NCI-H1105 (cell line): ENCODE results near the gene PDZD4.

ENCODE experiments used
- DNase-seq: peaks from one replicate; lab custom pipeline; 2025; lab: John Stamatoyannopoulos, UW

PDZD4 gene

DNA sequence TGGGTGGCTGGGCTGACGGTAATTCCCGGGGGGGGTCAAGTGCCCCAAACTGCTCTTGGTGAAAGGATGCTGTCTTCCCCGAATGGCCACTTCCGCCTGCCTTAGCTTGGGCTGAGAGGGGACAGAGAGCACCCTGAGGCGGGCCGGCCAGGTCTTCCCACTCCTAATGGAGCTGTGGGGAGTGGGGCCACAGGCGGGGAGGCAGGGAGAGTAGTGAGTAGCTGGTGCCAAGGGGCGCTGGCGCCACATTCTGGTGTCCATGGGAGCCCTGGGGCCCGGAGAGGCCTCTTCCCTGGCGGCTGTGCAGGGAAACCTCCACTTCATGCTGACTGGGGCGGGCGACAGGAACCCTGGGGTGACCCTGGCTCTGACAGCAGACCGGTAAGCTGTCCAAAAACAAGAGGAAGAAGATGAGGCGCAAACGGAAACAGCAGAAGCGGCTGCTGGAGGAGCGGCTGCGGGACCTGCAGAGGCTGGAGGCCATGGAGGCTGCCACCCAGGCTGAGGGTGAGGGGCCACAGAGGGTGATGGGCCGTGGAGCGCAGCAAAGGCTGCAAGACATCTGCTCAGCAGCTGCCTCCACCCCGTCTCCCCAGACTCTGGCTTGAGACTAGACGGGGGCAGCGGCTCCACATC lies 46.8 kb downstream of the PDZD4 start:
- DNase-seq, result no peak

DNA sequence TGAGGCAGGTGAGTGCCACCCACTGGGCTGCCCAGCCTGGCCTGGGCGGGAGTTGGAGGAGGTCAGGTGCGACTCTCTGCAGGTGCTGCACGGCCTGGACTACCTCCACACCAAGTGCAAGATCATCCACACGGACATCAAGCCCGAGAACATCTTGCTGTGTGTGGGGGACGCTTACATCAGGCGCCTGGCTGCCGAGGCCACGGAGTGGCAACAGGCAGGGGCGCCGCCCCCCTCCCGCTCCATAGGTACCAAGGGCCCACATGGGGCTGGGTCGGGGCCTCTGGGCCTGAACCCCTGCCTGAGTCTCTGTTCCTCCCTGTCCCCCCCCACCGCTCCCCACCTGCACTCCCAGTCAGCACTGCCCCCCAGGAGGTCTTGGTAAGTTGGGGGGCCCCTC lies 47.5 kb downstream of the PDZD4 start:
- no peak for DNase-seq

DNA sequence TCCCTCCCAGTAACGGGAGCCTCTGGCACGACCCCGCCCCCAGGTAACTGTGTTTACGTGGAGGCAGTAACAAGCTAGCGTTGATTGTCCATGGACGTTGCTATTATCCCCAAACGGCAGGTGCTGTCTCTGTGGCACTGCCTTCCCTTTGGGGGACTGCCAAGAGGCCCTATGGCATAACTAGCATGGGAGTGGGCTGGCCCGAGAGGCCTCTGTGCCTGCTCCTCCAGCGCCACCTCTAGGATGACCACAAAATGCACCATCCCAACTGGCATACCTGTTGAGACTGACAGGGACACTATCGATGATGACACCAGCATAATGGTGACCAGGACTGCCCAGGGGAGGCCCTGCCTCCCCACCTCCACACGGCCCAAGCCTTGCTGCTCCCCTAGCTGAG lies 48.0 kb downstream of the PDZD4 start:
- DNase-seq, result peak; percentile 98

DNA sequence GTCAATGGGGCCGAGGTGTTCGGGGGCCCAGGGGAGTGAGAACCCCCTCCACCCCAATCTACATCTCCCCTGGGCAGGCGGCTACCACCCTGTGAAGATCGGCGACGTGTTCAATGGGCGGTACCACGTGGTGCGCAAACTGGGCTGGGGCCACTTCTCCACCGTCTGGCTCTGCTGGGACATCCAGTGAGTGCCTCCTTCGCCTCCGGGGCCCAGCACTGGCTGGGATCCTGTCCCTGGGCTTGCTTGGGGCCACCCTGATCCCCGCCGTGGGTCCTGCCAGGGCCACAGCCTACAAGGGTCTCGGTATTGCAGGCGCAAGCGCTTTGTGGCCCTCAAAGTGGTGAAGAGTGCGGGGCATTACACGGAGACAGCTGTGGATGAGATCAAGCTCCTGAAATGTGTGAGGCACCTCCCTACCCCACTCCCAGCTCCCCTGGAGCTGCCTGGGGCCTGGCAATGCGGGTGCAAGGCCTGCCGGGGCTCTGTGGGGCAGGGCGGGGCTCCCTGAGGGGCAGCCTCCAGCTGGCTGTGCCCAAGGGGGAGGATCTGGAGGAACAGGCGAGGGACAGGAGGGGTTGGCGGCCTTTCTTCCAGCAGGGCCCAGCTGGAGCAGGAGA lies 48.8 kb downstream of the PDZD4 start:
- no peak for DNase-seq

DNA sequence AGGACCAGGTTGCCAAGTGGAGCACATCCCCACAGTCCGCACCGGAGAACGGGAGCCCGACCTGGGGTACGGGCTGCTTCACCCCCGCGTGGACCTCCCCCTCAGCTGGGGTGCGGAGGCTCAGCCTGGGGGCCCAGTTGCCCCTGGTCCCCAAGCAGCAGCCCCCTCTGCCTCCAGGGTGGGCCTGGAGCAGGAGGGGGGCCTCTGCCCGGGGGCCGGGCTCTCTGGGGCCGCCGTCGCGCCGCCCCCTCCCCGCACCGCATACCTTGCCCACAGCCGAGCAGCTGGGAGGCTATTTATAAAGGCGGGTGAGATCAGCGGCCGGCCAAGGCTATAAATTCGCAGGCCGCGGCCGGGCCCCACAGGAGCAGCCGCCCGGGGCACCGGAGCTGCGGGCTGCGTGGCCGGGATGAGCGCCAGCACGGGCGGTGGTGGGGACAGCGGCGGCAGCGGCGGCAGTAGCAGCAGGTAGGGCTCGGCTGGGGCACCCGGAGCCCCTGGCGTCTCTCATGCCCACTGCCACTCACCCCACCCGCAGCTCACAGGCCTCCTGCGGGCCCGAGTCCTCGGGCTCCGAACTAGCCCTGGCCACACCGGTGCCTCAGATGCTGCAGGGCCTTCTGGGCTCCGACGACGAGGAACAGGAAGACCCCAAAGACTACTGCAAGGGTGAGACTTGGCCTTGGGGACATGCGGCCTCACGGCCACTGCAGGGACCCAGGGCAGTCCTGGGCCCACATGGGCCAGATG lies 49.5 kb downstream of the PDZD4 start, which contains the start of gene SRPK3:
TSS of gene SRPK3 (plus strand) at position 364 of the 750 bp plus-strand sequence. CDS start at position 410, 46 bp downstream.
- DNase-seq, result no peak

DNA sequence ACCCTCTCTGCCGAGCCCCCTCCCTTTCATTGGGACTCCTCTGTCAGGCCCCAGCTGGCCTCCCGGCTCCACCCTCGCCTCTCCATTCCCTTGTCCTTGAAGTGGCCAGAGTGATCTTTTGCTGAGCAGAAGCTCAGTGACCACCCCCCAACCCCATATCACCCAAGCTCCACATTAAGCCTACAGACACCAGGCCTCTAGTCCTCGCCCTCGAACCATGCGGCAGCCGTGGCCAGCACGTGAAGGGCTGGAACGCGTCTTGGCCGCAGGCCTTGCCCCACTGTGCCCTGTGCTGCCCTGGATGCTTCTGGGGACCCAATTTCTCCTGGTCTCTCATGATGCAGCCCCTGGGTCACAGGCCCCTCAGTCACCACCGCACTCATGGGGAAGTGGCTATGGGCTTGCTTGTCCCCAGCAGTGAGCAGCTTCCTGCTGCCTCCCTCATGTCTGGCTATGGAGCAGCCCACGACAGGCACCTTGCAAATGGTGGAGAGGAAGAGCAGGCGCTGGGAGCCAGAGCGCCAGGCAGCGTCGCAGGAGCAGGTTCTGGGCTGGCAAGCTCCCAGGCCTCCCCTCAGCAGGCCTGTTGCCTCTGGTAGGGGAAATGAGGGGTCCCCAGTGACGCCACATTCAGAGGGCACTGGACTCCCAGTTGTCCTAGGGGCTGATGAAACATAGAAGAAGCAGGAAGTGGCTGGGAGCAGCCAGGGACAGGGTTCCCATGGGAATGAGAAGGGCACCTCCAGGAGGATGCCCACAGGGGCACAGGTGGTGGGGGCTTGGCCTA lies 50.3 kb downstream of the PDZD4 start:
- DNase-seq, result no peak

DNA sequence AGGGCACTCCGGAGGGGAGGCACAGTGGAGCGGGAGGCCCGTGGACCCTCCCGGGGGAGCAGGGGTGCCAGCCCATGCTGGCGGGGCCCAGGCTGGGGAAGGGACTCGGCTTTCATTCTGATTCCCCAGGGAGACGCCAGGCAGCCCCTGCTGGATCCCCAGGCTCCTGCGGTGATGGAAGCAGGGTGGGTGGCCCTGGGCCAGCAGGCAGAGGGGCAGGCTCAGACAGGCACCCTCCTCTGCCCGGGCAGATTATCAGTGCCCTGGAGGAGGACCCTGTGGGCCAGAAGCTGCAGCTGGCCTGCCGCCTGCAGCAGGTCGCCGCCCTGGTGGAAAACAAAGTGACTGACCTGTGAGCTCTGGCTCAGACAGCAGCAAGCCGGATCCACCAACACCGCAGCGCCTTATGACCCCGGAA lies 51.7 kb downstream of the PDZD4 start:
- DNase-seq, result no peak

DNA sequence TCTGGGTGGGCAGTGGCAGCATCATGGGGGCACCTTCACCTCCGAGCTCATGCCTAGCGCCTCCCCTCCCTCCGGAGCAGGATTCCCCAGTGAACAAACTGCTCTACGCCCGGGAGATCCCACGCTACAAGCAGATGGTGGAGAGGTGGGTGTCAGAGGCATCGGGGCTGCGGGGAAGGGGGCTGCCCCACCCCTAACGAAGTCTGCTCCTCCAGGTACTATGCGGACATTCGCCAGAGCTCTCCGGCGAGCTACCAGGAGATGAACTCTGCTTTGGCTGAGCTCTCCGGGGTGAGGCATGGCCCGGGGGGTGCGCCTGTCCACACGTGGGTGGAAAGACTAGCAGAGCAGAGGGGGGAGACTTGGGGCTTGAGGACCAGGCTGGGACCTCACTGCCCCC lies 52.2 kb downstream of the PDZD4 start:
- no peak for DNase-seq

DNA sequence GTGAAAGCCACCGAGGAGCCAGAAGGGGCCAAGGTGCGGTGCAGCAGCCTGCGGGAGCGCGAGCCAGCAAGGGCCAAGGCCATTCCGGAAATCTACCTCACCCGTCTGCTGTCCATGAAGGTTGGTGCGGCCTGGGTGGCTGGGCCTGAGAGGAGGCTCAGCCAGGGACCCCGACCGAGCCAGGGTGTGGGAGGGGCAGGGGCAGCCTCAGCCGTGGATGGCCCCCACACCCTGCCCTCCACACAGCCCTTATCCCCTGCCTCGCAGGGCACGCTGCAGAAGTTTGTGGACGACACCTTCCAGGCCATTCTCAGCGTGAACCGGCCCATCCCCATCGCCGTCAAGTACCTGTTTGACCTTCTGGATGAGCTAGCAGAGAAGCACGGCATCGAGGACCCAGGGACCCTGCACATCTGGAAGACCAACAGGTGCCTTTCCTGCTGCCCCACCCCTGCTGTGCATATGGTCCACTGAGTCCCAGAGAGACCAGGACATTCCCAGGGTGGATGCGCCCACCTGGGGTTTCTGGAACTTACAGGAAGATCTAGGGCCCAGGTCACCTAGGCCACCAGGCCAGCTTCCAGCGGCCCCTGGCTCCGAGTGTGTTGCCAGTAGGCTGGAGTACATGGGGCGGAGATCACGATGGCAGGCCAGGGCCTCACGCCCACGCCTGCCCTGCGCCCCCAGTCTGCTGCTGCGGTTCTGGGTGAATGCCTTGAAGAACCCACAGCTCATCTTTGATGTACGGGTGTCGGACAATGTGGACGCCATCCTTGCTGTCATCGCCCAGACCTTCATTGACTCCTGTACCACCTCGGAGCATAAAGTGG lies 52.9 kb downstream of the PDZD4 start:
- no peak for DNase-seq

DNA sequence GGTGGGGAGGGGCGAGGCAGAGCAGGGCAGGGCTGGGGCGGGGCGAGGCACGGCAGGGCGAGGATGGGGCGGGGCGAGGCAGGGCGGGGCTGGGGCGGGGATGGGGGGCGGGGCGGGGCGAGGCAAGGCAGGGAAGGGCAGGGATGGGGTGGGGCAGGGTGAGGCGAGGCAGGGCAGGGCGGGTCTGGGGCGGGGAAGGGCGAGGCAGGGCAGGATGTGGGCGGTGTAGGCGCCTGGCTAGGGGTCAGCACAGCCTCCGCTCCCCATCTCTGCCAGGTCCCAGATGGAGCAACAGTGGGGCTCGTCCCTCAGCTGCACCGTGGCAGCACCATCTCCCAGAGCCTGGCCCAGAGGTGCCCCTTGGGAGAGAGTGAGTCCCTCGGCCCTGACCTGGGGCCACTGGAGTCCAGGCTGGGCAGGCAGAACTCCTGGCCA lies 53.7 kb downstream of the PDZD4 start:
- no peak for DNase-seq

DNA sequence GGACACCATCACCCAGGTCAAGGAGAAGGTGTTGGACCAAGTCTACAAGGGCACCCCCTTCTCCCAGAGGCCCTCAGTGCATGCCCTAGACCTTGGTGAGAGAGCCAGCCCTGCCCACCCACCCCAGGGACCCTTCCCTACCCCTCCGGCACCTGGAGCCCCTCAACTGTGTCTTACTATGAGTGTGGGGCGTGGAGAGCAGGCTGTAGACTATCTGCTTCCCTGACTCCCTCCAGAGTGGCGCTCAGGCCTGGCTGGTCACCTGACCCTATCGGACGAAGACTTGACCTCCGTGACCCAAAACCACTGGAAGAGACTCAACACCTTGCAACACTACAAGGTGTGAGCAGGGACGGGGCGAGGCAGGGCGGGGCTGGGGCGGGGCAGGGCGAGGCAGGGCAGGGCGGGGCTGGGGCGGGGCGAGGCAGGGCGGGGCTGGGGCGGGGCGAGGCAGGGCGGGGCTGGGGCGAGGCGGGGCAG lies 54.2 kb downstream of the PDZD4 start:
- DNase-seq, result no peak

DNA sequence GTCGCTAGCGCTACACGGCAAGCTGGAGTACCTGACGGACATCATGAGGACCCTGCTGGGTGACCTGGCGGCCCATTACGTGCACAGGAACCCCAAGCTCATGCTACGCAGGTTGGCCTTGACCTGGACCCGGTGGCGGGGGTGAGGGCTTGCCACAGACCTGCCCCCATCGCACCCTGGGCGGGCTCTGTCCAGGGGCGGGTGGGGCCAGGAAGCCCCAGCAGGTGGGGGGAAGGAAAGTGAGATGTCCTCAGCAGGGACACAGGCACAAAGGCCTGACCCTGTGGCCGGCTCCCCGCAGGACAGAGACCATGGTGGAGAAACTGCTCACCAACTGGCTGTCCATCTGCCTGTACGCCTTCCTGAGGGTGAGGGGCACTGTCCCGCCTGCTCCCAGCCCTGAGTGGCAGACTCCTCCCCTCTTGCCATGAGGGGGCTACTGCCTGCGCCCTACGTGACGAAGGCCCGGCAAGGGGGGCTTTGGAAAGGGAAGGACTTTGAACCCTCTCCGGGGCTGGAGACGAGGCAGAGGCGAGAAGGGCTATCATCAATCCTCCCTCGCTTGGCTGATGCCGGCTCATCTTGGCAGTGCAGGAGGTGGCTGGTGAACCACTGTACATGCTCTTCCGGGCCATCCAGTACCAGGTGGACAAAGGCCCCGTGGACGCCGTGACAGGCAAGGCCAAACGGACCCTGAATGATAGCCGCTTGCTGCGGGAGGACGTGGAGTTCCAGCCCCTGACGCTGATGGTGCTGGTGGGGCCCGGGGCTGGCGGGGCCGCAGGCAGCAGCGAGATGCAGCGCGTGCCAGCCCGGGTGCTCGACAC lies 54.8 kb downstream of the PDZD4 start:
- no peak for DNase-seq

DNA sequence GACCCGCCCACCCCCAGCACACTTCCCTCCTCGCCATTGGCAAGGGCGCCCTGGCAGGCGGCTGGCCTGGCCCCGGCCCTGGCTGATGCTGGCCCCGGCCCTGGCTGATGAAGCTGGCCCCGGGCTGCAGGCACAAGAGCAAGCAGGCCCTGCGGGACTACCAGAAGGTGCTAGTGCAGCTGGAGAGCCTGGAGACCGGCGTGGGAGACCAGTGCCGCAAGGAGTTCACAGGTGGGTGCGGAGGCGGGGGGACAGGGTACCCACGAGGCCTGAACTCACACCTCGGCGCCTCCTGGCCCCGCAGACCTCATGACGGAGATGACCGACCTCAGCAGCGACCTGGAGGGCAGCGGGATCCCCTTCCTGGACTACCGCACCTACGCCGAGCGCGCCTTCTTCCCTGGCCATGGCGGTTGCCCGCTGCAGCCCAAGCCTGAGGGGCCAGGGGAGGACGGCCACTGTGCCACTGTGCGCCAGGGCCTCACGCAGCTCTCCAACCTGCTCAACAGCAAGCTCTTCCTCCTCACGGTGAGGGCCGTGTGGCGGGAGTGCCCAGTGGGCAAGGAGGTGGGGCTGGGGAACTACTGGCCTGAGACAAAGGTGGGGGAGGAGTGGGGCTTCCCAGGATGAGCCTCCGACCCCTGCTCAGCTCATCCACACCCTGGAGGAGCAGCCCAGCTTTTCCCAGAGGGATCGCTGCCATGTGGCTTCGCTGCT lies 55.6 kb downstream of the PDZD4 start:
- no peak for DNase-seq

DNA sequence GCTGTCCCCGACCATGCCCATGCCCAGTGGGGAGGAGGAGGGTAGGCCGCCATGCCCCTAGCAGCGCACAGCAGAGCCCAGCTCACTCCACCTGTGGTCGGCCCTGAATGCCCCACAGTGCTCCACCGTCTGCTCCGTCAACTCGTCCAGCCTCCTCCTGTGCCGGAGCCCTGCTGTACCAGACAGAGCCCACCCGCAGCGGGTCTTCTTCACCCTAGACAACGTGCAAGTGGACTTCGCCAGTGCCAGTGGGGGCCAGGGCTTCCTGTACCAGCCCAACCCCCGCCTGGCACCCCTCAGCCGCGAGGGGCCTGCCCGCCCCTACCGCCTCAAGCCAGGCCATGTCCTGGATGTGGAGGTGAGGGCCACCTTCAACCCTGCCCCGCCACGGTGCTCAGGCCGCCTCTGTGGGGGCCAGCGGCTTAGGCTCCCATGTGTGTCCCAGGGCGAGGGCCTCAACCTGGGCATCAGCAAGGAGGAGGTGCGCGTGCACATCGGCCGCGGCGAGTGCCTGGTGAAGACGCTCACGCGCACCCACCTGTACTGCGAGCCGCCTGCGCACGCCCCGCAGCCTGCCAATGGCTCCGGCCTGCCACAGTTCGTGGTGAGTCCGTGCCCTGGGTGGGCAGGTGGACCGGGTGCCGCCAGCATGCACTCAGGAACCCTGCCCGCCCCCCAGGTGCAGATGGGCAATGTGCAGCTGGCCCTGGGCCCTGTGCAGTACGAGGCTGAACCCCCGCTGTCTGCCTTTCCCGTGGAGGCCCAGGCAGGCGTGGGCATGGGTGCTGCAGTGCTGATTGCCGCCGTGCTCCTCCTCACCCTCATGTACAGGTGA lies 56.4 kb downstream of the PDZD4 start:
- no peak for DNase-seq

DNA sequence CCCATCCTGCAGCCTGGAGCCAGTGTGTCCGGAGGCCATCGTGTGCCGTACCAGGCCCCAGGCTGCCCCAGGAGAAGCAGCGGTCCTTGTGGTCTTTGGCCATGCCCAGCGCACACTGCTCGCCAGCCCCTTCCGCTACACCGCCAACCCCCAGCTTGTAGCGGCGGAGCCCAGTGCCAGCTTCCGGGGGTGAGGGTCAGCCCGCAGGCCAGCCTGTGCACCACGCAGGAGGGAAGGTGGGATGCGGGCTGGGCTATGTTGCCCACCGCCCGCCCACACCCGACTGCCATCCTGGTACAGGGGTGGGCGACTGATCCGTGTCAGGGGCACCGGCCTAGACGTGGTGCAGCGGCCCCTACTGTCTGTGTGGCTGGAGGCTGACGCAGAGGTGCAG lies 57.1 kb downstream of the PDZD4 start:
- DNase-seq, result no peak

DNA sequence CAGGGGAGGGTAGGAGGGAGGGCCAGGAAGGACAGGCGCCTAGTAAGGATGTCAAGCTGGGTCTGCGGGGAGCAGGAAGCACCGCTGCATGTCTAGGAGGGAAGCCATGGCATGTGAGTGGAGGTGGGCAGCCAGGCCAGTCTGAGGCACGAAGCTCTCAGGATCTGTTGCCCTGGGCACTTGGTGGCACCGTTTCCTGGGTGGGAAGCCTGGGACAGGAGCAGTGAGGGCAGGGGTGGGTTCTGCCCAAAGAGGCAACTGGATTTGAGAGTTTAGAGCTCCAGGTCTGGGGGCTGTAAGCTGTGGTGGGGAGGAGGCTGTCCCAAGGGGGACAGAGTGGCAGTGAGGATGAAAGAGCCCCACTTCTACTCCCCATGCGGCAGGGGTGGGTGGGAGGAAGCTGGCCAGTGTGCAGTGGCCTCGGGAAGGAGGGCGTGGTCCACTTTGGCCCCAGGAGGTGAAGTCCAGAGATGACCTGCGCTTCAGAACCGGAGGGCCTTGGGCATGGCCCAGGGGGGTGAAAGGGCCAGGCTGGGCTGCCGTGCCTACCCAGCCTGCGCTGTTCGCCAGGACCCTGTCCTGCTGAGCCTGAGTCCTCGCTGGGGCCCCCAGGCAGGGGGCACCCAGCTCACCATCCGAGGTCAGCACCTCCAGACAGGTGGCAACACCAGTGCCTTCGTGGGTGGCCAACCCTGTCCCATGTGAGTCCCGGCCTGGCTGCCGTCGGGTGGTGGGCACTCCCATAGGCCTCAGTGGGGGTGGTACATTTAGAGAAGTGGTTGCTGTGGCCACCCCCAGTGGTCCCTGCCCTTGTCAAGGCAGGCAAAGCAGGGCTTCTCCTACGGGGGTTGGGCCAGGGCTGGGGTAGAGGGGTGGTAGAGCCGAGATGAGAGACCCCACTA lies 57.8 kb downstream of the PDZD4 start:
- no peak for DNase-seq

DNA sequence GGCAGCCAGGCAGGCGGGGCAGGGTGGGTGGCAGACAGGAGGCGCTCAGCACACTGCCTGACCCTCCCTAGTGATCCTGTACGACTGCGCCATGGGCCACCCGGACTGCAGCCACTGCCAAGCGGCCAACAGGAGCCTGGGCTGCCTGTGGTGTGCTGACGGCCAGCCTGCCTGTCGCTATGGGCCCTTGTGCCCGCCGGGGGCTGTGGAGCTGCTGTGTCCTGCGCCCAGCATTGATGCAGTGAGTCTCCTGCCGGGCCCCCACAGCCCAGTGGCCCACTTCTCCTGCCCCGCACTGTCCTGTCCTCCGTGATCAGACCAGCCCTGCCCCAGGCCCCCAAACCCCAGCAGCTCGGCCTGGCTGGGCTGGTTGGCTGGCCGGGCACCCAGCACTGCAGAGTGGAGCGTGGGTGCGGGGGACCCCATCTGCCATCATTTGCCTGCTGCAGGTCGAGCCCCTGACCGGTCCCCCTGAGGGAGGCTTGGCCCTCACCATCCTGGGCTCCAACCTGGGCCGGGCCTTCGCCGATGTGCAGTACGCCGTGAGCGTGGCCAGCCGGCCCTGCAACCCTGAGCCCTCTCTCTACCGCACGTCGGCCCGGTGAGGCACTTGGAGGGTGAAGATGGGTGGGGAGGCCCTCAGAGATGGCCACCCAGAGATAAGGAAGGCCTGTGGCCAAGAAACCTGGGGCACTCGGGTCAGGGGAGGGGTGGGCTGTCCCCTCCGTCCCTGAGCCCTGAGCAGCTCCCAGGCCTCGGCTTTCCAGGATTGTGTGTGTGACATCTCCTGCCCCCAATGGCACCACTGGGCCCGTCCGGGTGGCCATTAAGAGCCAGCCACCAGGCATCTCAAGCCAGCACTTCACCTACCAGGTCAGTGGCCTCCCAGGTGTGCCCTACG lies 58.7 kb downstream of the PDZD4 start:
- no peak for DNase-seq
